Left renal cortex interstitium (tissue), 4 donors: ENCODE measurements around the gene SLC38A10. TPM values are rescaled to one million over a fixed set of nuclear protein-coding genes. Genes with fewer than 3 reads are reported as not detected.

Experiments used
- DNase-seq, 4 donors: peaks; one replicate each; pipeline ENCODE4 v3.0.0-alpha.2; 2013; ENCODE audit warnings: low read depth in 4 of 4, low spot score in 2 of 4, missing footprints in 1 of 4
- polyA plus RNA-seq, 4 donors: library from polyadenylated mRNA; unstranded; fragments of 120-200 nt; gene quantifications; one replicate each; pipeline ENCODE4 v1.2.1, GENCODE V29; 2013; ENCODE audit not compliant: insufficient read length in 4 of 4

Gene SLC38A10
- polyA plus RNA-seq, 4 donors: 49.5 to 83.9 (median 69.1) TPM

GRCh38 chr17:81260171-81260570, 34.9 kb downstream of the SLC38A10 start:
- DNase-seq: no peak

- no peak for DNase-seq
Observed at GRCh38 chr17:81259058-81259605, 36.0 kb downstream of the SLC38A10 start.

- DNase-seq: peak in 1 of 4 donors; percentile 40
Observed at GRCh38 chr17:81258292-81258691, 36.8 kb downstream of the SLC38A10 start.

- DNase-seq: no peak
Observed at GRCh38 chr17:81257533-81257932, 37.6 kb downstream of the SLC38A10 start.

DNA sequence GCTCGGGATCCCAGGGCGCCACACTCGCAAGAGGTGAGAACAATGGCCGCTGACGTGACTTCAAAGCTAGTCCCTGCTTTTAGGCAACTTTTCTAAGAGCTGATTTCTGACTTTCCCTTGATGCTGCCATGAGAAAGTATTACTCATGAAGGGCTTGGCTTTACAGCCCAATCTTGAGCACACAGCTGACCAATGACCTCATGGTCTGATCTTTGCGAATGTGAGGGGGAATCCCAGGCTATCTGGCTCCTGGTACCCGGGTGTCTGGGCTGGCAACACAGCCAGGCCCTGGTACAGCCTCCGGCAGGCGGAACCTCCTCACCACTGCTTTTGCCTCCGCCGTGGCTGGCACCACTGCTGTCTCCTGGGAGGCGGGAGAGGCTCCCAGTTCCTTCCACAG, 38.5 kb downstream of the SLC38A10 start:
- no peak for DNase-seq

GRCh38 chr17:81254955-81255717, 40.0 kb downstream of the SLC38A10 start:
- DNase-seq: no peak

DNA sequence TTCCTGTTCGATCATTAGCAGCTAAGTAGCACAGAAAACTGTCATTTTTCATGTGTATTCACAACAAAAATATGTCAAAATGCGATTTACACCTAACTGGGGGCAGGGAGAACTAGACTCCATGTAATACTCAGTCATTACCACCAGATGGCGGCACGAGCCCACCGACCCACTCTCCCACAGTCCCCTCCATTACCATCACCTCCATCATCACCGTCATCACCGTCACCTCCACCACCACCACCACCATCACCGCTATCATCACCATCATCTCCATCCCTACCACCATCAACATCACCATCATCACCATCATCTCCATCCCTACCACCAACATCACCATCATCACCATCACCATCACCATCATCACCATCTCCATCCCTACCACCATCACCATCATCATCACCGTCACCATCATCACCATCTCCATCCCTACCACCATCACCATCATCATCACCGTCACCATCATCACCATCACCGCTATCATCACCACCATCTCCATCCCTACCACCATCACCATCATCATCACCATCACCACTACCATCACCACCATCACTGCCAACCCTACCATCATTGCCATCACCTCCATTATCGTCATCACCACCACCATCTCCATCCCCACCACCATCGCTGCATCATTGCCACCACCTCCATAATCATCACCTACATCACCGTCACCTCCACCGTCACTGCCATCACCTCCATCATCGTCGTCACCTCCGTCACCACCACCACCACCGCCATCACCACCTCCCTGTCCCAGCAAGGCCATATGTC, 41.6 kb downstream of the SLC38A10 start:
- no peak for DNase-seq

DNA sequence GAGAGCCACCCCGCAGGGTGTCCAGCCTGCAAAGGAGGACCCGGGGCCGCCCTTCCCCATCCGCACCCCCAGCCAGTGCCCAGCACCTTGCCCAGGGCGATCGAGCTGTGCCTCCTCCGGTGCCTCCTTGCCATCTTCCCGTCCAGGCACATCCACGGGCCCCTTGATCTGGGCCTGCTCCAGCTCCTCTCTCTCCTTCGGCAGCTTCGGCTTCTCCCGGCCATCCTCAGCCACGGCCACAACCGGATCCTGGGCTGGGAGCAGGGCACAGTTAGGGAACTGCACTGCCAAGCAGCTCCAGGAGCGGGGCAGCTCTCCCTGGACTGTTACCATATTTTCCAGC, 42.1 kb downstream of the SLC38A10 start:
- DNase-seq: no peak

DNA sequence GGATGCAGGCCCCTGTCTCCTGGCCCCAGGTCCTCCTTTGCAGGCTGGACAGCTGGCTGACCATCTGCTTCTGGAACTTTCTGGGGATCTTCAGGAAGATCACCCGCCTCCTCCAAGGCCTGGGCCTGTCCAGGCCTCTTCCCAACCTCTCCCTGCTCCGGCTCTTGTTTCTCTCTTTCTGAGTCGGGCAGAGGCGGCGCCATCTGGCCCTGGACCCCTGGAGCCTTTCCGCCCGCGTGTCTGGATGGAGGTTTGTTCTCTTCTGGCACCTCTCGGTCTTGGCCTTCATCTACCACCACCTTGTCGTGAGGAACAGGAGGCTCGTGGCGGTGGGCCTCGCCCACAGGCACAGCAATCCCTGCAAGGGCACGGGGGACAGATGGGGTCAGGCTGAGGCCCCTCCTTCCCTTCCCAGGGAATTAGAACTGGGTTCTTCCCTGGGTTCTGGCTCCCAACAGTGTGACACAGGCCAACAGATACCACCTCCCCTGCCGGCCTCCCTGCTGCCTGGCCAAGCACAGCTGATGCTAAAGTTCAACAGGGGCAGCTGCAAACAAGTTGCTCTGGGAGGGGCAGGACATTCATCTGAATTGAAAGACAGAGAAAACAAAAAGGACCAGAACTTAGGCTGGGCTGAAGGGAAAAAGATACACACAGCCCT, 42.7 kb downstream of the SLC38A10 start:
- no peak for DNase-seq

GRCh38 chr17:81251709-81252301, 43.3 kb downstream of the SLC38A10 start:
- DNase-seq: no peak

DNA sequence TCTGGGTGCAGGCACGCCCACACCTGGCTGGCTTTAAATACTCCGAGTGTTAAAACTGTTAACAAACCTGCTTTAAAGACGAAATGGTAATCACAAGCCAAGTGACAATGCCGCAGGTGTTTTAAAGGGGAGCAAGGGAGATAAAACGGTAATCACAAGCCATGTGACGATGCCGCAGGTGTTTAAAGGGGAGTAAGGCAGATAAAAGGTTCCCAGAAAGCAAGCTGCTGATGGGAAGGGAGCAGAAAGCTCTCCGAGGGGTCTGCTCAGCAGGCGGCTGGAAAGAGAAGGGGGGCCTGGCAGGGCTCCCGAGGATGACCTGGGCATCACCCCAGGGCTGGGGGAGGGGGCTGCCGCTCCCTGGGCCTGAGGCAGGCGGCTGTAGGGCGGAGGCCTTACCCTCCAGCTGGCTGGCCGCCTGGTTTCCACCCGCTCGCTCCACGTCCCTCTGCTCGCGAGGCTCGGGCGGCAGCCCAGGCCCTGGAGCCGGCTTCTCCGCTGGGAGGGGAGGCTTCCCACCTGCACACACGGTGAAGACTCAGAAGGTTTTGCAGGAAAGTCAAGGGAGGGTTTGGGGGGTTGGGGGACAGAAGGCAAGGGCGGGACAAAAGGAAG, 43.9 kb downstream of the SLC38A10 start:
- DNase-seq: no peak

- no peak for DNase-seq
Observed at GRCh38 chr17:81250286-81251093, 44.6 kb downstream of the SLC38A10 start.

- no peak for DNase-seq
Observed at GRCh38 chr17:81249223-81250040, 45.7 kb downstream of the SLC38A10 start.

DNA sequence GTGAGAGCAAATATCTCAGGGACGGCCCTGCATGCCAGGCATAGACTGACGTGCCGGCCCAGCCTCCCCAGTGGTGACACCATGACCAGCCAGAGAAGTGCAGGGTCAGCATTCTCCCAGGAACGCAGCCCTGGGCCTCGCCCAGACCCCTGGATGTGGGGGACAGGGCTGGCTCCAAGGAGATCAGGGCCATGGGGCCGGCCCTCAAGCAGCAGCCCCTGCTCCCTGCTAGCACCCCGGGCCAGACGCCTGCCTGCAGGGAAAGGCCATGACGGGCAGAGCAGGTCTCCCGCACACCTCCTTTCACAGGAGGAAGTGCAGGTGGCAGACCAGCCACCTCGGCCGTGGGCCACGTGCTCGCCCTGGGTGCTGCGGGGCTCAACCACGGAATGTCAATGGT, 46.5 kb downstream of the SLC38A10 start:
- no peak for DNase-seq

GRCh38 chr17:81247339-81247990, 47.6 kb downstream of the SLC38A10 start:
- no peak for DNase-seq

GRCh38 chr17:81246679-81247338, 48.3 kb downstream of the SLC38A10 start:
- no peak for DNase-seq

- no peak for DNase-seq
Observed at GRCh38 chr17:81246343-81246670, 48.8 kb downstream of the SLC38A10 start.
